ENCODE results near the gene IYD.

IYD gene

DNA sequence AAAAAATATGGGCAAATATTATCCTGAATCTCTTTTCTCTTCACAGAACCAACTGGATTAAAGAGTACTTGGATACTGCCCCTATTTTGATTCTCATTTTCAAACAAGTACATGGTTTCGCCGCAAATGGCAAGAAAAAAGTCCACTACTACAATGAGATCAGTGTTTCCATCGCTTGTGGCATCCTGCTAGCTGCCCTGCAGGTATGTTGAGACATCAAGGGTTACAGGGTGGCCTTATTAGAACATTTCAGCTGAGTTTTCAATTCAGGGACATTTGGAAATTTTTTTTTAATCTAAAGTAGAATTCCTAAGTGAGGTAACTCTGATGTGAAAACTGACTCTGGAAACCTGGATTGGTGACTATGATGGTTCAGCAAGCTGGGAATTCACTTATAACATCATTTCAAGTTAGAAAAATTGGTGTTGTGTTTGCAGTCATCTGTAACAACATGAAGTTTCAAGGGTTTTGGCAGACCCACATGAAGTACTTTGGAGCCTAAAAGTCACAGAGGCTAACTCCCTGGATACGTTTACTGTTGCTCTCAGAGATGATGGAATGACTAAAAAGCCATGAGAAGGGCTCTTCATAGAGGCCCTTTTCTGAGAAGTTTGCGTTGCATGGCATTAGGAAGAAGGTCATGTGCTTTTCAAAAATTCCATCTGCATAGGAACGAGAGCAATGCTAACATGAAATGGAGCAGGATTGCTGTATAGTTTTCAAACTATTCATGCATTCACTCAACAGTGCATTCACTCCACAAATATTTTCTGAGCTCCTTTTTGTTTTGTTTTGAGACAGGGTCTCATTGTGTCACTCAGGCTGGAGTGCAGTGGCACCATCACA lies 25.5 kb downstream of the IYD start:
- Histone ChIP-seq H3K27me3 (ENCODE audit: control insufficient read depth, insufficient read depth, low read length) (no peaks in the 10 kb centered on the region), H3K9ac (no peak overlapping the region), H3K4me2 (ENCODE audit: low read length) (no peak overlapping the region), H3K4me3 (ENCODE audit: low read depth, low read length) (no peak overlapping the region), H2AFZ (peak overlapping the region; percentile 11), H3K27ac (no peak overlapping the region), H3K9me3 (ENCODE audit: control insufficient read depth, low read length) (no peaks in the 10 kb centered on the region), H3K36me3 (ENCODE audit: control insufficient read depth, insufficient read depth, low read length) (no peaks in the 10 kb centered on the region), H3K79me2 (no peaks in the 10 kb centered on the region), H3K4me1 (no peaks in the 10 kb centered on the region)
- TF ChIP-seq, protein P1, sequence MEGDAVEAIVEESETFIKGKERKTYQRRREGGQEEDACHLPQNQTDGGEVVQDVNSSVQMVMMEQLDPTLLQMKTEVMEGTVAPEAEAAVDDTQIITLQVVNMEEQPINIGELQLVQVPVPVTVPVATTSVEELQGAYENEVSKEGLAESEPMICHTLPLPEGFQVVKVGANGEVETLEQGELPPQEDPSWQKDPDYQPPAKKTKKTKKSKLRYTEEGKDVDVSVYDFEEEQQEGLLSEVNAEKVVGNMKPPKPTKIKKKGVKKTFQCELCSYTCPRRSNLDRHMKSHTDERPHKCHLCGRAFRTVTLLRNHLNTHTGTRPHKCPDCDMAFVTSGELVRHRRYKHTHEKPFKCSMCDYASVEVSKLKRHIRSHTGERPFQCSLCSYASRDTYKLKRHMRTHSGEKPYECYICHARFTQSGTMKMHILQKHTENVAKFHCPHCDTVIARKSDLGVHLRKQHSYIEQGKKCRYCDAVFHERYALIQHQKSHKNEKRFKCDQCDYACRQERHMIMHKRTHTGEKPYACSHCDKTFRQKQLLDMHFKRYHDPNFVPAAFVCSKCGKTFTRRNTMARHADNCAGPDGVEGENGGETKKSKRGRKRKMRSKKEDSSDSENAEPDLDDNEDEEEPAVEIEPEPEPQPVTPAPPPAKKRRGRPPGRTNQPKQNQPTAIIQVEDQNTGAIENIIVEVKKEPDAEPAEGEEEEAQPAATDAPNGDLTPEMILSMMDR (IDR thresholded peaks at IDR 0.05) = no peak

DNA sequence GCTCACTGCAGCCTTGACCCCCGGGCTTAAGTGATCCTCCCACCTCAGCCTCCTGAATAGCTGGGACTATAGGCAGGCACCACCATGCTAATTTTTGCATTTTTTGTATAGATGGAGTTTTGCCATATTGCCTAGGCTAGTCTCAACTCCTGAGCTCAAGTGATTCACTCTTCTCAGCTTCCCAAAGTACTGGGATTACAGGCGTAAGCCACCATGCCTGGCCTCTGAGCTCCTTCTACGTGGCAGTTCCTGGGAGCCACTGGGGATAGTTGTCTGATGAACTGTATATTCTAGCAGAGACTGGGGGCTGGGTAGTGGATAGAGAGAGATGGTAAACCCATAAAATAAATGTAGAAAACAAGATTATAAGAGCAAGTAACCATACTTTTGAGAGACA lies 26.1 kb downstream of the IYD start:
- no peak overlapping the region for H2AFZ ChIP-seq
- H3K36me3 ChIP-seq (ENCODE audit: control insufficient read depth, insufficient read depth, low read length) = no peaks in the 10 kb centered on the region
- no peaks in the 10 kb centered on the region for H3K27me3 ChIP-seq (ENCODE audit: control insufficient read depth, insufficient read depth, low read length)
- H3K27ac ChIP-seq = no peak overlapping the region
- H3K9me3 ChIP-seq (ENCODE audit: control insufficient read depth, low read length) = no peaks in the 10 kb centered on the region
- TF ChIP-seq, protein P1 (IDR thresholded peaks at IDR 0.05) = no peak
- H3K4me3 ChIP-seq (ENCODE audit: low read depth, low read length) = no peak overlapping the region
- H3K4me2 ChIP-seq (ENCODE audit: low read length) = no peak overlapping the region
- no peaks in the 10 kb centered on the region for H3K79me2 ChIP-seq
- H3K4me1 ChIP-seq = no peaks in the 10 kb centered on the region
- H3K9ac ChIP-seq = no peak overlapping the region

DNA sequence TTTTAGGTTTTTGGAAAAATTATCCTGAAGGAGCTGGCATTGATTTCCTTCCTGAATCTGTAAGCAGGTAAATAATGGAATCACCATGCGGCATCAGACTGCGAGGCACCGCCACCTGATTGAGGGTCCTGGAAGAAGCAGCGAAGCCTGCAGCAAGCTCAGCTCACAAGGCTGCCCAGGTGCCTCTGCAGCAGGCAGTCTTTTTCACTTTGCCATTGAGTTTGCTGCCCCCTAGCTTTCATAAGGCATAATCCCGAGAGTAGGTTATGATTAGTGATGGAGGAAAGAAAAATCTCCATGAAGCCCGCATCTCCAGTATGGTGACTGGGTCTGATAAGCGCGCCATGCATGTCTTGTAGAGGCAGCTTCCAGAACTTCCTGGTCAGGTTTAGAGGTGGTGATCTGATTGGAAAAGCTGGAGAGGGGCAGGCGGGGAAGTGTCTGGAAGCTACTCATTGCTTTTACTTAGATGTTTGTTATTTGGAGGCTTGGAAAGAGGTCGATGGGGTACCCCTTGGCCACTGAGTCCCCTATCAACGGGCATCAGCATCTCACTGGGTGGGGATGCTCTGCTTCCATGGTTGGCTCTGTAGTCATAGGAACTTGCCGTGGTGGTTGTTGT lies 26.7 kb downstream of the IYD start:
- H3K36me3 ChIP-seq (ENCODE audit: control insufficient read depth, insufficient read depth, low read length) = no peaks in the 10 kb centered on the region
- no peaks in the 10 kb centered on the region for H3K79me2 ChIP-seq
- H3K27me3 ChIP-seq (ENCODE audit: control insufficient read depth, insufficient read depth, low read length) = no peaks in the 10 kb centered on the region
- H3K9me3 ChIP-seq (ENCODE audit: control insufficient read depth, low read length) = no peaks in the 10 kb centered on the region
- no peak overlapping the region for H3K27ac ChIP-seq
- H3K9ac ChIP-seq = no peak overlapping the region
- peak overlapping the region; percentile 6 for H2AFZ ChIP-seq
- no peaks in the 10 kb centered on the region for H3K4me1 ChIP-seq
- H3K4me3 ChIP-seq (ENCODE audit: low read depth, low read length) = no peak overlapping the region
- TF ChIP-seq, protein P1 (IDR thresholded peaks at IDR 0.05) = peak; percentile 77
- H3K4me2 ChIP-seq (ENCODE audit: low read length) = no peak overlapping the region

DNA sequence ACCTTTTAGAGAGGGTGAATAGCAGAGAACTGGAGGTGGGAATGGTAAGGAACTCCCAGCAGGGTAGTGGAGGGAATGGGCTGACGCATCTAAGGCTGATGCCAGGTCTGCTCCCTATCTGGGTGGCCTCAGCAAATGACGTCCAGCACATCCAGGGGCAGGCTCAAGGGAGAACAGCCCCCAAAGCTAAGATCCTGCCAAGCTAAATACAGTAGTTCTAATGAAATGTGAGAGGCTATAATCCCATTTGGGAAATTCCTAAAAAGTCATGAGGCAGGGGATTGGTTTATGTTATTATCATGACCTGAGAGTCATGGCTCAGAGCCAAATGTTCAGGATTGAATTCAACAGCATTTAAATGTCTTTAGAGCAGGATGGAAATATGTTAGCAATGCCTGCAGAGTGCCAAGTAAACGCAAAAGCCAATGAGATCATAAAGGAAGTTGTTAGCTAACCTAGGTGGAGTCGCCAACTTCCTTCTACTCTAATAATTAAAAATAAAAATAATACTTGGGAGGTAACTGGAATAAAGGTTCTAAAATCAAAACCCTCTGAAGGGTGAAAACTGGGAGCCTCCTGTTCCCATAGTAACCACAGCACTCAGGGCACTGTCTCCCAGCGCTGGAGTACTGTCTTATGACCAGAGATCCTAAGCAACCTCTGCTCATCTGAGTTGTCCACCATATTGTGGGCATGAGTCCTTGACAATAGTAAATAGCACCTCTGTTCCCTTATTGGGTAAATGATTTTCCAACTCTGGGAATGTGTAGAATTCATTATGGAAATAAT lies 34.8 kb downstream of the IYD start:
- H3K4me3 ChIP-seq (ENCODE audit: low read depth, low read length) = no peak overlapping the region
- no peak overlapping the region for H3K27ac ChIP-seq
- no peak overlapping the region for H3K9ac ChIP-seq

More for the DNA sequence above, 34.8 kb downstream of the IYD start:
- TF ChIP-seq, protein P1 (IDR thresholded peaks at IDR 0.05) = no peak
- Histone ChIP-seq H3K4me2 (ENCODE audit: low read length) (no peak overlapping the region), H3K79me2 (no peaks in the 10 kb centered on the region), H3K27me3 (ENCODE audit: control insufficient read depth, insufficient read depth, low read length) (no peaks in the 10 kb centered on the region), H3K9me3 (ENCODE audit: control insufficient read depth, low read length) (no peaks in the 10 kb centered on the region), H2AFZ (no peak overlapping the region), H3K4me1 (peaks cover 3% of the 10 kb centered on the region), H3K36me3 (ENCODE audit: control insufficient read depth, insufficient read depth, low read length) (no peaks in the 10 kb centered on the region)
